Cardiac muscle cell (in vitro differentiated cells and primary cell): ENCODE measurements around the gene UBAC1. TPM values are rescaled to one million over a fixed set of nuclear protein-coding genes. Genes with fewer than 3 reads are reported as not detected.

Experiments
- DNase-seq, 2 donors: peaks; one replicate each; pipeline versions ENCODE4 v3.0.0 to v3.0.0-alpha.2; 2010 to 2017; ENCODE audit warnings: low read depth in 1 of 2, low spot score in 1 of 2
- H3K27ac ChIP-seq: fragments of 200-600 bp; sonication (generic); 2 replicates; pipeline ENCODE4 v1.5.1; 2016
- H3K27me3 ChIP-seq: fragments of 200-600 bp; sonication (generic); 2 replicates; pipeline ENCODE4 v1.6.0; 2016; ENCODE audit warnings: control low read depth
- H3K36me3 ChIP-seq: fragments of 200-600 bp; sonication (generic); 2 replicates; pipeline ENCODE4 v1.5.1; 2016; ENCODE audit warnings: control low read depth
- H3K4me1 ChIP-seq: fragments of 200-600 bp; sonication (generic); 2 replicates; pipeline ENCODE4 v1.8.1; 2017; ENCODE audit warnings: low read depth, mild to moderate bottlenecking, mixed run types
- H3K4me3 ChIP-seq: fragments of 200-600 bp; sonication (generic); 2 replicates; pipeline ENCODE4 v1.5.1; 2016; ENCODE audit warnings: mild to moderate bottlenecking
- H3K9me3 ChIP-seq: fragments of 200-600 bp; sonication (generic); 2 replicates; pipeline ENCODE4 v1.5.1; 2017; ENCODE audit warnings: low read depth, mild to moderate bottlenecking, control low read depth
- CTCF ChIP-seq: IDR thresholded peaks from 2 replicates; pipeline ENCODE4 v1.5.1; 2012; ENCODE audit warnings: low read depth, mild to moderate bottlenecking, low read length
- polyA plus RNA-seq: library from polyadenylated mRNA; unstranded; fragments of >200 nt; fragmentation: Nextera tagmentation; extraction: Ambion mirVana; gene quantifications from 2 replicates; pipeline ENCODE4 v1.2.1, GENCODE V29; 2016
- total RNA-seq: library from RNA; depleted of rRNA; stranded (reverse); fragments of >200 nt; gene quantifications from 2 replicates; pipeline ENCODE4 v1.2.3, GENCODE V29; 2016

Gene UBAC1
- total and polyA plus RNA-seq, 2 experiments from 2014 or later: 60.1 to 66.4 TPM

GRCh38 chr9:135998016-135998380 lies 36.8 kb upstream of the UBAC1 start:
- Histone ChIP-seq H3K27me3 (no peaks in the 10 kb centered on the region), H3K36me3 (no peaks in the 10 kb centered on the region), H3K4me1 (peaks cover 14% of the 10 kb centered on the region), H3K27ac (no peak overlapping the region), H3K9me3 (no peaks in the 10 kb centered on the region), H3K4me3 (no peak overlapping the region)
- no peak for DNase-seq
- TF ChIP-seq CTCF: no peak

GRCh38 chr9:135997090-135998015 lies 36.2 kb upstream of the UBAC1 start:
- Histone ChIP-seq H3K27me3 (no peaks in the 10 kb centered on the region), H3K4me1 (peaks cover 17% of the 10 kb centered on the region), H3K36me3 (no peaks in the 10 kb centered on the region), H3K9me3 (no peaks in the 10 kb centered on the region), H3K4me3 (no peak overlapping the region), H3K27ac (no peak overlapping the region)
- no peak for DNase-seq
- TF ChIP-seq CTCF: no peak

GRCh38 chr9:135995816-135996215 lies 34.6 kb upstream of the UBAC1 start:
- H3K4me3 ChIP-seq: no peak overlapping the region
- no peaks in the 10 kb centered on the region for H3K9me3 ChIP-seq
- no peak for TF ChIP-seq CTCF
- no peak overlapping the region for H3K27ac ChIP-seq
- H3K4me1 ChIP-seq: peaks cover 14% of the 10 kb centered on the region
- DNase-seq: no peak
- no peaks in the 10 kb centered on the region for H3K27me3 ChIP-seq
- H3K36me3 ChIP-seq: no peaks in the 10 kb centered on the region

GRCh38 chr9:135994501-135995192 lies 33.5 kb upstream of the UBAC1 start:
- TF ChIP-seq CTCF: no peak
- Histone ChIP-seq H3K27ac (no peak overlapping the region), H3K4me1 (peaks cover 14% of the 10 kb centered on the region), H3K27me3 (no peaks in the 10 kb centered on the region), H3K4me3 (no peak overlapping the region), H3K36me3 (no peaks in the 10 kb centered on the region), H3K9me3 (no peaks in the 10 kb centered on the region)
- peak in 1 of 2 donors; percentile 90 for DNase-seq

GRCh38 chr9:135993765-135994500 lies 32.8 kb upstream of the UBAC1 start:
- H3K27me3 ChIP-seq: no peaks in the 10 kb centered on the region
- H3K9me3 ChIP-seq: no peaks in the 10 kb centered on the region
- TF ChIP-seq CTCF: no peak
- no peaks in the 10 kb centered on the region for H3K36me3 ChIP-seq
- DNase-seq: no peak
- H3K4me3 ChIP-seq: no peak overlapping the region
- peaks cover 14% of the 10 kb centered on the region for H3K4me1 ChIP-seq
- H3K27ac ChIP-seq: peak overlapping the region; percentile 36
